WTC11 (cell line): ENCODE data around the gene SLC8A2. TPM values are rescaled to one million over a fixed set of nuclear protein-coding genes. Genes with fewer than 3 reads are reported as not detected.

Source experiments
- ATAC-seq: fragments of 200-7000 bp; cut with Tn5 transposase; 2 replicates; pipeline ENCODE4 v1.10.0; 2021; ENCODE audit warnings: mild to moderate bottlenecking, moderate library complexity
- CTCF ChIA-PET: fragments of 300-600 bp; sonication (Branson Sonifier 250); formaldehyde crosslinking; loops from one replicate; lab custom pipeline; 2021; ENCODE audit warnings: antibody characterized with exemption; lab: Charles Lee
- POLR2A ChIA-PET: fragments of 350-600 bp; sonication (Branson Sonifier 250); formaldehyde crosslinking; loops from one replicate; lab custom pipeline; 2021; ENCODE audit warnings: antibody characterized with exemption; lab: Charles Lee
- DNase-seq: peaks from one replicate; pipeline ENCODE4 v3.0.0; 2021; ENCODE audit warnings: low spot score
- H3K27ac Mint-ChIP-seq: 2 replicates; pipeline ENCODE4 v1.8.0; 2021; ENCODE audit warnings: mixed read lengths
- H3K27me3 Mint-ChIP-seq: 2 replicates; pipeline ENCODE4 v1.8.0; 2021; ENCODE audit warnings: low read depth, mild to moderate bottlenecking, moderate library complexity, mixed read lengths
- H3K36me3 Mint-ChIP-seq: 2 replicates; pipeline ENCODE4 v1.8.0; 2021; ENCODE audit warnings: mixed read lengths
- H3K4me1 Mint-ChIP-seq: 2 replicates; pipeline ENCODE4 v1.8.0; 2022; ENCODE audit warnings: mixed read lengths
- H3K4me3 Mint-ChIP-seq: 2 replicates; pipeline ENCODE4 v1.8.0; 2021; ENCODE audit warnings: mild to moderate bottlenecking, moderate library complexity, mixed read lengths
- H3K9me3 Mint-ChIP-seq: 2 replicates; pipeline ENCODE4 v1.8.0; 2021; ENCODE audit warnings: mixed read lengths
- CBFB ChIP-seq: sonication (generic); formaldehyde crosslinking; IDR thresholded peaks from 2 replicates; pipeline ENCODE4 v1.8.1; 2022; ENCODE audit warnings: mild to moderate bottlenecking, low read depth, missing genetic modification reagents
- ESRRA ChIP-seq: sonication (generic); formaldehyde crosslinking; IDR thresholded peaks from 2 replicates; pipeline ENCODE4 v1.8.1; 2022; ENCODE audit warnings: mild to moderate bottlenecking, missing genetic modification reagents, borderline replicate concordance
- FOXK1 ChIP-seq: sonication (generic); formaldehyde crosslinking; IDR thresholded peaks from 2 replicates; pipeline ENCODE4 v1.8.0; 2022; ENCODE audit warnings: mild to moderate bottlenecking, moderate library complexity, missing genetic modification reagents
- IRF2 ChIP-seq: sonication (generic); formaldehyde crosslinking; IDR thresholded peaks from 2 replicates; pipeline ENCODE4 v1.8.0; 2022; ENCODE audit warnings: low read depth, missing genetic modification reagents, borderline replicate concordance
- NFATC4 ChIP-seq: fragments of 250-450 bp; sonication (Bioruptor Pico); IDR thresholded peaks from 2 replicates; pipeline ENCODE4 v1.9.0; 2021; ENCODE audit warnings: mild to moderate bottlenecking
- RORB ChIP-seq: fragments of 250-450 bp; sonication (Bioruptor Pico); IDR thresholded peaks from 2 replicates; pipeline ENCODE4 v1.9.0; 2021; ENCODE audit warnings: mild to moderate bottlenecking
- SMAD3 ChIP-seq: sonication (generic); formaldehyde crosslinking; IDR thresholded peaks from 2 replicates; pipeline ENCODE4 v1.8.0; 2022; ENCODE audit warnings: missing genetic modification reagents, mild to moderate bottlenecking, borderline replicate concordance
- SP1 ChIP-seq: sonication (generic); formaldehyde crosslinking; conservative IDR thresholded peaks from 2 replicates; pipeline ENCODE4 v1.8.1; 2022; ENCODE audit warnings: missing genetic modification reagents
- TEAD4 ChIP-seq: sonication (generic); formaldehyde crosslinking; IDR thresholded peaks from 2 replicates; pipeline ENCODE4 v1.8.0; 2022; ENCODE audit warnings: mild to moderate bottlenecking, missing genetic modification reagents
- ZBTB21 ChIP-seq: sonication (generic); formaldehyde crosslinking; IDR thresholded peaks from 2 replicates; pipeline ENCODE4 v1.8.1; 2023; ENCODE audit warnings: mild to moderate bottlenecking, missing genetic modification reagents, borderline replicate concordance
- ZNF671 ChIP-seq: fragments of 250-450 bp; sonication (Bioruptor Pico); IDR thresholded peaks from 2 replicates; pipeline ENCODE4 v1.8.0; 2021; ENCODE audit warnings: mild to moderate bottlenecking
- total RNA-seq: library from RNA; stranded (reverse); gene quantifications from 3 replicates; pipeline ENCODE4 v1.2.3, GENCODE V29; 2021
- TF ChIP-seq, protein P1 (sequence below): sonication (generic); formaldehyde crosslinking; IDR thresholded peaks from 2 replicates; pipeline ENCODE4 v1.8.1; 2023; ENCODE audit warnings: mild to moderate bottlenecking, missing genetic modification reagents, moderate library complexity
- TF ChIP-seq, protein P2 (sequence below): sonication (generic); formaldehyde crosslinking; IDR thresholded peaks from 2 replicates; pipeline ENCODE4 v1.8.1; 2022; ENCODE audit warnings: low read depth, missing genetic modification reagents, borderline replicate concordance
- TF ChIP-seq, protein P3 (sequence below): fragments of 250-450 bp; sonication (Bioruptor Pico); conservative IDR thresholded peaks from 2 replicates; pipeline ENCODE4 v1.9.0; 2021; ENCODE audit warnings: mild to moderate bottlenecking

Gene SLC8A2
- total RNA-seq, 1 experiment from 2014 or later: 6.5 TPM

DNA sequence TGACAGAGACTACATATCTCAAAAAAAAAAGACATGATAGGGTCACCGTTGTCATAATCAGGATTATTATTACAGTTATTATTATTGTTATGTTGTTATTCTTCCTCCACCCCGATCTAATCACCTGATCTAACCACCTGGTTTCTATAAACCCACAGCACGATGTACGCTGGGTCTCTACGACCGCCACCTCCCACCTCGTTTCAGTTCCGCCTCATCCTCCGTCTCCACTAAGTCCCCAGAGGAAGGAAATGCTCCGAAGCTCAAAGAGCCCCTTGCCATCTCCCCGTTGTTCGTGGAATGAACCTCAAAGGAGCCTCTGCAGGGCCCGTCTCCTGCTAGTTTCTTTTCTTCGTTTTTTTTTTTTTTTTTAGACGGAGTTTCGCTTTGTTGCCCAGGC is 36.5 kb downstream of the SLC8A2 start:
- Mint-ChIP-seq H3K36me3 (no peaks in the 10 kb centered on the region; the same call in 1 of the 2 replicates), H3K4me1 (peaks cover 11% of the 10 kb centered on the region), H3K27ac (no peak overlapping the region), H3K4me3 (no peak overlapping the region), H3K27me3 (peaks cover 32% of the 10 kb centered on the region), H3K9me3 (no peaks in the 10 kb centered on the region)
- DNase-seq (no peak), ATAC-seq (no peak)
- CTCF ChIA-PET: interaction anchor here (0.6 to 4.5 kb wide), 7 partner anchors 11 to 272 kb away, joined by 3 to 70 read pairs (median 14); partner anchors contain the start of gene KPTN
- POLR2A ChIA-PET: no interaction called here
- no peak for TF ChIP-seq IRF2

DNA sequence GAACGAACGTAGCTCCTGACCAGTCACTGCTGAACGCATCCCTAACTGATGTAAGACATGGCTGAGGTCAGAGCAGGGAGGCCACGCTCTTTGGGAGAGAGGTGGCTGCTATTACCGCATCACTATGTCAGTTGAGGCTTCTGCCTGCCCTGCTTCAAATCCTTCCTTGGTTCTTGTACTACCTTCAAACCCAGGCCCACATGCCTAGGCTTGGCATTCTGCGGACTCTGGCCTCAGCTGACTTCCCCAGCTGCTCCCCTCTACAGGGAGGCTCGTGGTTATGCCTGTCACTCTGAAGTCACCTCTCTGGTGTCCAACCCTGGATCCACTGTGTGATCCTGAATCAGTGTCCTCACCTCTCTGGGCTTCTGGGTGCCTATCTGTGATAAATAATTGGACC is 37.6 kb downstream of the SLC8A2 start:
- DNase-seq: no peak
- H3K4me1 Mint-ChIP-seq: peaks cover 15% of the 10 kb centered on the region
- no peaks in the 10 kb centered on the region for H3K9me3 Mint-ChIP-seq
- POLR2A ChIA-PET: no interaction called here
- no peak overlapping the region for H3K27ac Mint-ChIP-seq
- H3K36me3 Mint-ChIP-seq: no peaks in the 10 kb centered on the region; the same call in 1 of the 2 replicates
- CTCF ChIA-PET: interaction anchor here (0.9 to 4.5 kb wide), 9 partner anchors 14 to 354 kb away, joined by 3 to 70 read pairs (median 6); partner anchors contain the start of genes EHD2 and KPTN
- no peak overlapping the region for H3K4me3 Mint-ChIP-seq
- TF ChIP-seq ESRRA (no peak), TEAD4 (CRISPR knock-in tag) (no peak), RORB (CRISPR knock-in tag) (no peak), SMAD3 (CRISPR knock-in tag) (no peak)
- TF ChIP-seq, protein P1, sequence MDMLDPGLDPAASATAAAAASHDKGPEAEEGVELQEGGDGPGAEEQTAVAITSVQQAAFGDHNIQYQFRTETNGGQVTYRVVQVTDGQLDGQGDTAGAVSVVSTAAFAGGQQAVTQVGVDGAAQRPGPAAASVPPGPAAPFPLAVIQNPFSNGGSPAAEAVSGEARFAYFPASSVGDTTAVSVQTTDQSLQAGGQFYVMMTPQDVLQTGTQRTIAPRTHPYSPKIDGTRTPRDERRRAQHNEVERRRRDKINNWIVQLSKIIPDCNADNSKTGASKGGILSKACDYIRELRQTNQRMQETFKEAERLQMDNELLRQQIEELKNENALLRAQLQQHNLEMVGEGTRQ (CRISPR knock-in tag): no peak
- H3K27me3 Mint-ChIP-seq: peaks cover 42% of the 10 kb centered on the region
- ATAC-seq: no peak

DNA sequence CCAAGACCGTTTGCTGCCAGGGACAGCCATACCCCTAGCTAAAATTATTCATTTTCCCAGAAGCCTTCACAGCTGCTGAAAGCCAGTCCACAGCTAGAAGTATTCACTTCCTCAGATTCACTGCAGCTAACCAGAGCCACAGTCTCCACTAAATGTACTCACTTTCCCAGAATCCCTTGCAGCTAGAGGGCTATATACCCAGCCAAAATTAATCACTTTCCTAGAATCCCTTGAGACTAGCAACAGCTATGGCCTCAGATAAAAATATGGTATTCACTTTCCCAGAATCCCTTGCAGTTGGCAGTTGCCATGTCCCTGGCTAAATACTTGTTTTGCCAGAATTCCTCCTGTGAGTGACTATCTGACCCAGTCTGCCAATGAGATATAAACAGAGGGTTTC is 38.6 kb downstream of the SLC8A2 start:
- no peak for TF ChIP-seq SMAD3 (CRISPR knock-in tag)
- TF ChIP-seq, protein P2, sequence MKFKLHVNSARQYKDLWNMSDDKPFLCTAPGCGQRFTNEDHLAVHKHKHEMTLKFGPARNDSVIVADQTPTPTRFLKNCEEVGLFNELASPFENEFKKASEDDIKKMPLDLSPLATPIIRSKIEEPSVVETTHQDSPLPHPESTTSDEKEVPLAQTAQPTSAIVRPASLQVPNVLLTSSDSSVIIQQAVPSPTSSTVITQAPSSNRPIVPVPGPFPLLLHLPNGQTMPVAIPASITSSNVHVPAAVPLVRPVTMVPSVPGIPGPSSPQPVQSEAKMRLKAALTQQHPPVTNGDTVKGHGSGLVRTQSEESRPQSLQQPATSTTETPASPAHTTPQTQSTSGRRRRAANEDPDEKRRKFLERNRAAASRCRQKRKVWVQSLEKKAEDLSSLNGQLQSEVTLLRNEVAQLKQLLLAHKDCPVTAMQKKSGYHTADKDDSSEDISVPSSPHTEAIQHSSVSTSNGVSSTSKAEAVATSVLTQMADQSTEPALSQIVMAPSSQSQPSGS (CRISPR knock-in tag): no peak
- no peak for TF ChIP-seq ZNF671 (CRISPR knock-in tag)
- TF ChIP-seq NFATC4: no peak
- TF ChIP-seq, protein P3, sequence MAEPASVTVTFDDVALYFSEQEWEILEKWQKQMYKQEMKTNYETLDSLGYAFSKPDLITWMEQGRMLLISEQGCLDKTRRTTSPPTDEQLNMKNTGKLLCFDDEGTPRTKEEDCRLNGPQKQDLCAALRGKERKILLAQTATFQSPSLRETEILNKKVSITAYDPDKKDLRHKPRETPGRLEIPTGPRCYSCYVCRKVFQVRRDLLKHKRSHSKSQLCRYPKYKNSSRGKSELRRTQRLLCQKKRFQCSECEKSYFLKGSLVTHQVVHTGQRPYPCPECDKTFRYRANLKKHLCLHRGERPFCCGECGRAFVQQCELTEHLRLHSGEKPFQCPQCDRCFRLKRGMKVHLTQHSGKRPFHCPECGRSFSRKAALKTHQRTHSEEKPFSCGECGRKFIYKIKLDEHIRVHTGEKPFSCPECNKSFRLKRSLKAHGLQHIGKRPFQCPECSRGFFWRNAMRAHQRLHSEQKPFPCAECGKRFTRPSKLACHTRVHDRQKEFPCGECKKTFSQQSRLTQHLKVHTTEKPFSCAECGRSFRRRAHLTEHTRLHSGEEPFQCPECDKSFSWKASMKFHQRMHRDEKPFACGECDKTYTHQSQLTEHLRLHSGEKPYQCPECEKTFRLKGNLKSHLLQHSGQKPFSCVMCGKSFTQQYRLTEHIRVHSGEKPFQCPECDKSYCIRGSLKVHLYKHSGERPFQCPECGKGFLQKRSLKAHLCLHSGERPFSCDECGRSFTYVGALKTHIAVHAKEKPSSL (CRISPR knock-in tag): no peak
- TF ChIP-seq SP1 (CRISPR knock-in tag): no peak
- TF ChIP-seq CBFB (CRISPR knock-in tag): no peak
- no peak for TF ChIP-seq ZBTB21 (CRISPR knock-in tag)
- ATAC-seq (no peak), DNase-seq (no peak)
- POLR2A ChIA-PET: interaction anchor here (0.6 kb wide), 1 partner anchor 166 kb away, joined by 3 read pairs; no protein-coding TSS in a partner anchor
- H3K27ac Mint-ChIP-seq: no peak overlapping the region
- H3K4me3 Mint-ChIP-seq: no peak overlapping the region
- H3K4me1 Mint-ChIP-seq: peaks cover 13% of the 10 kb centered on the region
- H3K27me3 Mint-ChIP-seq: peaks cover 44% of the 10 kb centered on the region
- no peaks in the 10 kb centered on the region; the same call in 1 of the 2 replicates for H3K36me3 Mint-ChIP-seq
- no peaks in the 10 kb centered on the region for H3K9me3 Mint-ChIP-seq
- CTCF ChIA-PET: interaction anchor here (0.6 to 3.5 kb wide), 15 partner anchors 15 to 355 kb away, joined by 3 to 14 read pairs (median 4); partner anchors contain the start of genes DHX34, EHD2, KPTN and NAPA

DNA sequence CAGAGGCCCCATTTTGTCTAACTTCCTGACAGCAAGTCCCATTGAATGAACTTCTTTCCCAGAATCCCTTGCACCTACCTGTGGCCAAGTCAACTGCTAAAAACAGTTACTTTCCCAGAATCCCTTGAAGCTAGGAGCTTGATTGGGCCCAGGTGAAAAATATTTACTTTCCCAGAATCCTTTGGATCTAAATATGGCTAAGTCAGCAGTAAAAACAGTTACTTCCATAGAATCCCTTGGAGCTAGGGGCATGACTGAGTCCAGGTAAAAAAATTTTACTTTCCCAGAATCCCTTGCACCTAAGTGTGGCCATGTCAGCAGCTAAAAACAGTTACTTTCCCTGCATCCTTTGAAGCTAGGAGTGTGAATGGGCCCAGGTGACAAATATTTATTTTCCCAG is 39.2 kb downstream of the SLC8A2 start:
- H3K27me3 Mint-ChIP-seq: peaks cover 44% of the 10 kb centered on the region
- no peaks in the 10 kb centered on the region for H3K9me3 Mint-ChIP-seq
- no peaks in the 10 kb centered on the region; the same call in 1 of the 2 replicates for H3K36me3 Mint-ChIP-seq
- no peak for TF ChIP-seq RORB (CRISPR knock-in tag)
- no peak for TF ChIP-seq FOXK1 (CRISPR knock-in tag)
- no peak for DNase-seq
- POLR2A ChIA-PET: interaction anchor here (0.6 kb wide), 1 partner anchor 167 kb away, joined by 3 read pairs; no protein-coding TSS in a partner anchor
- ATAC-seq: no peak
- CTCF ChIA-PET: interaction anchor here (0.7 to 3.5 kb wide), 10 partner anchors 13 to 281 kb away, joined by 3 to 14 read pairs (median 7); partner anchors contain the start of genes DHX34, EHD2, KPTN and NAPA
- H3K27ac Mint-ChIP-seq: no peak overlapping the region
- peaks cover 13% of the 10 kb centered on the region for H3K4me1 Mint-ChIP-seq
- no peak overlapping the region for H3K4me3 Mint-ChIP-seq
